Fibroblast of villous mesenchyme (primary cell): ENCODE data around the gene ZNF785. TPM values are rescaled to one million over a fixed set of nuclear protein-coding genes. Genes with fewer than 3 reads are reported as not detected.
A peak's percentile ranks its signal among the peaks of the same experiment; 100 is the strongest.

ENCODE experiments used
- DNase-seq: peaks from one replicate; pipeline ENCODE4 v3.0.0-alpha.2; 2010; ENCODE audit warnings: low read depth
- H3K4me3 ChIP-seq: 2 replicates; pipeline ENCODE4 v1.5.1; 2011; ENCODE audit warnings: low read depth, mild to moderate bottlenecking, low read length
- CTCF ChIP-seq: IDR thresholded peaks from 2 replicates; pipeline ENCODE4 v1.5.1; 2012; ENCODE audit warnings: low read depth, mild to moderate bottlenecking, low read length; ENCODE audit not compliant: insufficient read depth
- total RNA-seq: library from RNA; depleted of rRNA; stranded (reverse); fragments of >200 nt; gene quantifications from 2 replicates; pipeline ENCODE4 v1.2.3, GENCODE V29; 2012

The ZNF785 gene
- total RNA-seq, 1 donor: 13.0 TPM

GRCh38 chr16:30609926-30610839, 24.7 kb upstream of the ZNF785 start, which contains the start of gene ZNF689:
TSS of gene ZNF689 (minus strand) at chr16:30610389. CDS start at chr16:30610041, 348 bp downstream.
- H3K4me3 ChIP-seq: peak within 1 kb of the TSS; percentile 97
- no peak for TF ChIP-seq CTCF
- DNase-seq: peak; percentile 98

- no peak for TF ChIP-seq CTCF
- no peak for DNase-seq
- peak overlapping the region; percentile 97 for H3K4me3 ChIP-seq
Observed at GRCh38 chr16:30609002-30609925, 23.8 kb upstream of the ZNF785 start.

- no peak for DNase-seq
- TF ChIP-seq CTCF: no peak
- H3K4me3 ChIP-seq: no peak overlapping the region
Observed at GRCh38 chr16:30606004-30606403, 20.5 kb upstream of the ZNF785 start.

- no peak overlapping the region for H3K4me3 ChIP-seq
- TF ChIP-seq CTCF: no peak
- no peak for DNase-seq
Observed at GRCh38 chr16:30605158-30605557, 19.7 kb upstream of the ZNF785 start.

- DNase-seq: no peak
- TF ChIP-seq CTCF: no peak
Observed at GRCh38 chr16:30604316-30604947, 18.9 kb upstream of the ZNF785 start.

GRCh38 chr16:30603945-30604315, 18.4 kb upstream of the ZNF785 start:
- H3K4me3 ChIP-seq: no peak overlapping the region
- no peak for TF ChIP-seq CTCF
- no peak for DNase-seq

More at GRCh38 chr16:30604316-30604947, 18.9 kb upstream of the ZNF785 start:
- H3K4me3 ChIP-seq: no peak overlapping the region
